HG02840 (cell line): Measurements from ENCODE around the gene TBCA.

ENCODE experiments used
- ATAC-seq: cut with Tn5 transposase; IDR thresholded peaks from one replicate; pipeline ENCODE4 v1.9.1; 2021; ENCODE audit warnings: mild to moderate bottlenecking, moderate library complexity, moderate number of reproducible peaks; ENCODE audit not compliant: unreplicated experiment, low FRiP score

TBCA gene, protein sequence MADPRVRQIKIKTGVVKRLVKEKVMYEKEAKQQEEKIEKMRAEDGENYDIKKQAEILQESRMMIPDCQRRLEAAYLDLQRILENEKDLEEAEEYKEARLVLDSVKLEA

DNA sequence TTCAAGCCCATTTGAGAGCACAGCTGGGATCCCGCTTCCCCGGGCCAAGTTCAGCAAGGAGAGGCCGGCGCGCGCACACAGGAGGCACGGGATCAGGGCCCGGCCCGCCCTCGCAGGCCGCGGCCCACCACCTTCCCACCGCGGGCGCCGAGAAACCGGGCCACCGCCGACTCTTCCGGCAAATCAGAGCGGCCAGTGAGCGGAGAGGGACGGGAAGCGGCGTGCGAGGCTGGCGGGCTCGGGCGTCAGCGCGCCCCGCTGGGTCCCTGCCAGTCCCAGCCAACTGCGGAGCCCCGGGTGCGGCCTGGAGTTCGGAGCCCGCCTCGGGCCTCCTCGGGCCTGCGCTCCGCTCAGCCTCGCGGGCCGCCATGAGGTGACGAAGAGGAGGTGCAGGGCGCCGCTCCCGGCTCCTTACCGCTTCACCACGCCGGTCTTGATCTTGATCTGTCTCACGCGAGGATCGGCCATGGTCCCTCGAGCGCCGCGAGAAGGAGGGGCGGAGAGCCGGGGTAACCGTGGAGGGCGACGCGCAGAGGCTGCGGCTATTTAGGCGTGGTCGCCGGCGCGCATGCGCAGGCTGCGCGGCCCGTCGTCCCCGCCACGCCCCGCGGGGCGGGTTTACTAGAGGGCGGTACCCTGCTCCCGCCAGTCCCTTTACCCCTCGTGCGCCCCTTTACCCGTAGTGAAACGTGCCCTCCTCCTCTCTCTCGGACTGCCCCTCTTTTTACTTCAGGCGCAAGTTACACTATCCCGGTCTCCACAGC lies at the start of gene TBCA:
TSS of gene TBCA (minus strand) at position 550 of the 764 bp plus-strand sequence. CDS start at position 468, 82 bp downstream.
- peak; percentile 93 for ATAC-seq

DNA sequence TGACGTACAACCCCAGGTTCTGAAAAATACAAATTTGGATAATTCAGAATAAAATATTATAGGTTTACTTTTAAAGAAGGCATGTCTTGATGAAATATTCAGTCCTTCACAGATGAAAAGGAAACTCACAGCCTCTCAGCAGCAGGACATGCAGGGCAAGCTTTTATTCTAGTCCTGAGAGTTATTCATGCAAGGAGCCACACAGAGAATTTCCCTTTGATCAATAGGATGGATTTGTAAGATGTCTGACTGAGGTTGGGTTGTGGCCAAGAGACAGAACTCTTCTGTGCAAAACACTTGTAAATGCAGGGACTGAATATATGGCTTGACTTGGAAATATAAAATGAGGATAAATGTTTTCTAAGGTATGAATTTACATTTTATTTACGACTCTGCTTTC lies 48.8 kb upstream of the TBCA start:
- no peak for ATAC-seq

DNA sequence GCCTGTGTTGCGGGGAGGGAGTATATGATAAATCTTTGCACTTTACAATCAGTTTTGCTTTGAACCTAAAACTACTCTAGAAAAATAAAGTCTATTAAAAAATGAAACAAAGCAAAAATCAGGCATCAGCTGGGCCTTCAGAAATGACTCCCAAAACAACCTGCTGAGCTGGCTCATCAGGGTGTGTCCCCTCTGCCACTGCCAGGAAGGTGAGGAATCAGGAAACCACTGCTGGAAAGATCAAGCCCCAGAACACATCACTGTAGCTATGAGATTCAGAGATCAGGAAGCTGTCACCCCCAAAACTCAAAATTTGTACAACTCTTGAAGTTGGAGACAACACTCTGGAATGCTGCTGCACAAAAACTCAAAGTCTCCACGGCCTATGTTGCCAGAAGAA lies 40.5 kb upstream of the TBCA start:
- no peak for ATAC-seq

DNA sequence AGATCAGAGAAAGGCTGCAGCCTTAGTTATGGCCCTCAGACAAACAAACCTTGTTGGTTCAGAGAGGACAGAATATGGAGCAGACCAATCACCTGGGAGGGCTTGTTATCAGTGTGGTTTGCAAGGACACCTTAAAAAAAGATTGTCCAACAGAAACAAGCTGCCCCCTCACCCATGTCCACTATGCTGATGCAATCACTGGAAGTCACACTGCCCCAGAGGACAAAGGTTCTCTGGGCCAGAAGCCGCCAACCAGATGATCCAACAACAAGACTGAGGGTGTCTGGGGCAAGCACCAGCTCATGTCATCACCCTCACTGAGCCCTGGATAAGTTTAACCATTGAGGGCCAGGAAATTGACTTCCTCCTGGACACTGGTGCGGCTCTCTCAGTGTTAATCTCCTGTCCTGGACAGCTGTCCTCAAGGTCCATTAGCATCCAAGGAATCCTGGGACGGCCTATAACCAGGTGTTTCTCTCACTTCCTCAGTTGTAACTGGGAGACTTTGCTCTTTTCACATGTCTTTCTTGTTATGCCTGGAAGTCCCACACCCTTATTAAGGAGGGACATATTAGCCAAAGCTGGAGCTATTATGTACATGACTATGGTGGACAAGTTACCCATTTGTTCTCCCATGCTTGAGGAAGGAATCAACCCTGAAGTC lies 36.9 kb upstream of the TBCA start:
- no peak for ATAC-seq

DNA sequence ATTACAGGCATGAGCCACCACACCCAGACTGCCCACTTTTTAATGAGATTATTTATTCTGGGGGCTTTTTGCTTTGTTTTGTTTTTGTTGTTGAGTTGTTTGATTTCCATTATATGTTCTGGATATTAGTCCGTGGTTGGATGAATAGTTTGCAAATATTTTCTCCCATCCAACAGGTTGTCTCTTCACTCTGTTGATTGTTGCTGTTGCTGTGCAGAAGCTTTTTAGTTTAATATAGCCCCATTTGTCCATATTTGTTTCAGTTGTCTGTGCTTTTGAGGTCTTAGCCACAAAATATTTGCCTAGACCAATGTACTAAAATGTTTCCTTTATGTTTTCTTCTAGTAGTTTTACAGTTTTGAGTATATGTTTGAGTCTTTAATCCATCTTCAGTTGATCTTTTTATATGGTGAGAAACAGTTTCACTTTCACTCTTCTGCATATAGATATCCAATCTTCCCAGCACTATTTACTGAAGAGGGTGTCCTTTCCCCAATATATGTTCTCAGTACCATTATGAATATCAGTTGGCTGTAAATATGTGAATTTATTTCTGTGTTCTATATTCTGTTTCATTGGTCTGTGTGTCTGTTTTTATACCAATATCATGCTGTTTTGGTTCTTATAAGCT lies 30.2 kb upstream of the TBCA start:
- no peak for ATAC-seq

DNA sequence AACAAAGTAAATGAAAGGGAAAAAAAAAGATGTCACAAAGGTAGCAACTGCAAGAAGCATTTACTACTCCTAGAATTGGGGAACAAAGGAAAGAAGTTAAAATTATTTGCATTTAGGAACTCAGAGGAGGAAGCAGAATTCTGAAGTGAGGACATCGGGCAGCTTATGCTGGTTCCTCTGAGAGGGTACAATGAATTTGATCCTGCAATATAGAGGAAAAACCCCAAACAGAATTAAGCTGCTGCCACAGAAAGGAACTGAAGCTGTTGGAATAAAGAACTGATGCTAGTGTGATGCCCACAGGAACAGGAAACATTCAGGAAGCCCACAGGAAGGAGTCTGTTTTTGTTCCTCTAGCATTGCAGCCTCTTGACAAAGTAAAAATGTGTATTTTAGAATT lies 22.3 kb upstream of the TBCA start:
- no peak for ATAC-seq

DNA sequence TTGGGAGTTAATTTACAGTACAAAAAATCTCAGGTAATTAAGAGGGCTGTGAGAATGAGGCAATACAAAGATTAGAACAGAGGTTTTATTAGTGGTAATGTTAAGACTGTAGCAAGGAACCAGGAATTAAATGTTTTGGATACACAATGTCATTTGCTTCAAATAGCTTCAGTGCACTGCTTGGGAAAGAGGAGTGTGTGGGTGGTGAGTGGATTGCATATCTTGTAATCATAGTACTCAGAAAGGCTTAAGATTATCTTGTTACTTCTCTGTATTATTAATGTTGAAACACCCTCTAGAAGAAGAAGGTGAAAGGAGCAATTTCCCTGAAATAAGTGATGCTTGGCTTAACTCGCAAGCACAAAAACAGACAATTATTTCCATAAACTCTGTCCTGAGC lies 21.0 kb upstream of the TBCA start:
- no peak for ATAC-seq

DNA sequence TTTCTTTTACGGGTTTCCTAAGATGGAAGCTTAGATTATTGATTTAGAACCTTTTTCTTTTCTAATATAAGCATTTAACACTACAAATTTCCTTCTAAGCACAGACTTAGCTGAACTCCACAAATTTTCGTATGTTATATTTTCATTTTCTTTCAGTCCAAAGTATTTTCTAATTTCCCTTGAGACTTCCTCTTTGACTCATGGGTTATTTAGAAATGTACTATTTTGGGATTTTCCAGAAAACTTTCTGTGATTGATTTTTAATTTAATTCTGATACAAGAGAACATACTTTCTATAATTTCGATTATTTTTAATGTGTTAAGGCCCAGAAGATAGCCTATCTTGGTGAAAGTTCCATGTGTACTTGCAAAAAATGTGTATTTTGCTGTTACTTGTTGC lies 19.7 kb upstream of the TBCA start:
- ATAC-seq, result no peak

DNA sequence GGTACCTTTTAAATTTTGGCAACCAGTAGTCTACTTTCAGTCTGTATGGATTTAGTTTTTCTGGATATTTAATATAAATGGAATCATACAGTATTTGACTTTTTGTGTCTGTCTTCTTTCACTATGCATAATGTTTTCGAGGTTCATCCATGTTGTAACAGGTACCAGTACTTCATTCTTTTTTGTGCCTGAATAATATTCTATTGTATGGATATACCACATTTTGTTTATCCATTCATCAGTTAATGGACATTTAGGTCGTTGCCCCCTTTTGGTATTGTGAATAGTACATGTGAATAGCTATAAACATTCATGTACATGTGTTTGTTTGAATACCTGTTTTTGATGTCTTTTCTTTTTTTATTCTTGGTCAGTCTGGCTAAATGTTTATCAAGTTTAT lies 19.1 kb upstream of the TBCA start:
- no peak for ATAC-seq

DNA sequence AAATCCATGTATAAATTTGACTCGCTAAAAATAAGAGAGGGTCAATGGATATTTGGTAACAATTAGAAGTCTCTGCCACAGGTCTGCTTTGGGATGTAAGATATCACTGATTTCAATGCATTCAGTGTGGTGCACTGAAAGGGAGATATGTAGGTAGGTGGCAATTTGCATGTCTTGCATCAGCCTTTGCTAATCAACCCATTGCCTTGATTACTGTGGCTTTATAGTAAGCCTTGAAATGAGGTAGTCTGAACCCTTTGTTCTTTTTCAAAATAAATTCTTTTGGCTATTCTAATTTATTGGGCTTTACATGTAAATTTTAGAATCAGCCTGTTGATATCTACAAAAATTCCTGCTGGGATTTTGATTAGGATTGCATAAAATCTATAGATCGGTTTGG lies 15.8 kb upstream of the TBCA start:
- no peak for ATAC-seq

DNA sequence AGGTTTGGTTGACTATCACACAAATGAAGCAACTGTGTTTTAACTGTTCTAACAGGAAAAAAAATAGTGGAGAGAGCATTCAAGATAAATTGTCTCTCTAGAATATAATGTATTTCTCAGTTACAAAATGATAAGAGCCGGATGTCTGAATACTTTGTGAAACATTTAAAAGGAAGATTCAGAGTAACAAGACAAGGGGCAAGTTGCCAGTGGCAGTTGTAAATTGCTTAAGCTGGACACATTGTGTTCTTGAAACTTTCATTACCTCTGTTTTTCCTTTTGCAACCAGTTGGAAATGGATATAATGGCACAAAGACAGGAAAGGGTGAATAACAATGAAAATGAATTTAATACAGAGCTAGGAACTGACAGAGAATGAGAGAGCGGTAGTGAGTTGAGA lies 15.2 kb upstream of the TBCA start:
- ATAC-seq, result no peak

DNA sequence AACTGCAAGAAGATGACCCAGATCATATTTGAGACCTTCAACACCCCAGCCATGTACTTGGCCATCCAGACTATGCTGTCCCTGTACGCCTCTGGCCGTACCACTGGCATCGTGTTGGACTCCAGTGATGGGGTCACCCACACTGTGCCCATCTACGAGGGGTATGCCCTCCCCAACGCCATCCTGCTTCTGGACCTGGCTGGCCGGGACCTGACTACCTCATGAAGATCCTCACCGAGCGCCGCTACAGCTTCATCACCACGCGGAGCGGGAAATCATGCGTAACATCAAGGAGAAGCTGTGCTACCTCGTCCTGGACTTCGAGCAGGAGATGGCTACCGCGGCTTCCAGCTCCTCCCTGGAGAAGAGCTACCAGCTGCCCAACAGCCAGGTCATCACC lies 9.1 kb upstream of the TBCA start:
- no peak for ATAC-seq

DNA sequence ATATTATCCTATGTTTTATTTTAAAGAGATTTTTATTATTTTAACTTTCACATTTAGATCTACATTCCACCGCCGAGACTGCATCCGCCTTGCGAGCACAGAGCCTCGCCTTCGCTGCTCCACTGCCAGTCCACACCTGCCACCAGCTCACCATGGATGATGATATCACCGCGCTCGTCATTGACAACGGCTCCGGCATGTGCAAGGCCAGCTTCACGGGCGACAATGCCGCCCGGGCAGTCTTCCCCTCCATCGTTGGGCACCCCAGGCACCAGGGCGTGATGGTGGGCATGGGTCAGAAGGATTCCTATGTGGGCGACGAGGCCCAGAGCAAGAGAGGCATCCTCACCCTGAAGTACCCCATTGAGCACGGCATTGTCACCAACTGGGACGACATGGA lies 8.6 kb upstream of the TBCA start:
- ATAC-seq, result no peak

DNA sequence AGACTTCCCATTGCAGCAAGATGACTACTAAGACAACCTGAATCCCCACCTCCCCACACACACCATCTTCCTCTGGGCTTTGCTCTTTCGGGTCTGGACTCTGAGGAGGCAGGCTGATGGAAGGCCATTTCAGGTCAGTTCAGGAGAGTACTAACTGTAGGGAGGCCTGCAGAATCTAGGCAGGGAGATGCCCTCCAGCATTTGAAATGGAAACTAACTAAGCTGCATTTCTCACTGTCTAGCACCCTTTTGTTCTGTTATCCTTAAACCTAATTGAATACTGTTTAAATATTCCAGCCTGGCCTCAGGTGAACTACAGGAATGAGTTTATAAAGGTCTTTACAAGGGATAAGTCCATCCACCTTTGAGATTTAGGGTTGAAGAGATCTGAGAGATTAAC lies 4.9 kb upstream of the TBCA start:
- ATAC-seq, result no peak

DNA sequence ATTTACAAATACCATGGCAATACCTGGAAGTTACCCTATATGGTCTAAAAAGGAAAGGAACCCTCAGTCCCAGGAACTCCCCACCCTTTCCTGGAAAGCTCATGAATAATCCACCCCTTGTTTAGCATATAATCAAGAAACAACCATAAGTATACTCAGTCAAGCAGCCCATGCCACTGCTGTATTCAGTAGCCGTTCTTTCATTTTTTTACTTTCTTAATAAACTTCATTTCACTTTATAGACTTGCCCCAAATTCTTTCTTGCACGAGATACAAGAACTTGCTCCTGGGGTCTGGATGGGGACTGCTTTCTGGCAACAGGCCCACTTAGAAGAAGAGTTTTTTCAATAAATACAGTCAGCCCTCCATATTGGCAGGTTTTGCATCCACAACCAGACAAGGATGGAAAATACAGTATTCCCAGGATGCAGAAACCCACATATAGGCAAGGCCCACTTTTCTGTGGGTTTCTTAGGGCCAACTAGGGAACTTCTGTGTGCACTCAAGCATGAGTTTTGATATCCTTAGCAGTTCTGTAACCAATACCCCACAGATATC lies 2.8 kb upstream of the TBCA start:
- no peak for ATAC-seq

DNA sequence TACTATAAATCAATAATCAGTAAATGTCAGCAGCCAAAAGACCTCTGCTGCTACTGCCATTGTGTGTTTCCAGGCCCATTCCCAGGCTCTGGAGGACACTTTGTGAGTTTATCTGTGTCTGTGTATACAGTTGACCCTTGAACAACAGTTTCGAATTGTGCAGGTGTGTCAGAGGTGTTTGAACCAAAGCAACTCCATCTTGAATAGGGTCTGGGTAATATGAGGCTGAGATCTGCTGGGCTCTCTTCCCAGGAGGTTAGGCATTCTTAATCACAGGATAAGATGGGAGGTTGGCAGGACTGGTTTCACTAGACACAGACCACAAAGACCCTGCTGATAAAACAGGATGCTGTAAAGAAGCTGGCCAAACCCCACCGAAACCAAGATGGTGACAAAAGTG lies 2.3 kb upstream of the TBCA start:
- ATAC-seq, result no peak

DNA sequence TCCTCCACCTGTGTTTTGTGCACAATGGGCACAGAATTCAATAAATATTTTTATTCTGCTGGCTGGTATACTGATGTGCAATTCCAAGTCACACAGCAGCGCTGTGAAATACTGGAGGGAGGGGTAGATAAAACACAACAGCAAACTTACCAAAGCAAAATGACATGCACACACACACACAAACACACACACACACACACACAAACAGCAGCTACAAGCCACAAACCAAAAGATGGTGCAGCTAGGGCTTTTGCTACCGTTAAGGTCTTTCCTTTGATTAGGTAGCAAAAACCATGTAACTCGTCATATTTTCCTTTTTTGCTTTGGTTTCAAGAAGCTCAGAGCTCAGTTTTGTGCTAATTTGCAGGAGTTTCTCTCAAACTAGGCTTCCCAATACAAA lies 1.8 kb upstream of the TBCA start:
- no peak for ATAC-seq

DNA sequence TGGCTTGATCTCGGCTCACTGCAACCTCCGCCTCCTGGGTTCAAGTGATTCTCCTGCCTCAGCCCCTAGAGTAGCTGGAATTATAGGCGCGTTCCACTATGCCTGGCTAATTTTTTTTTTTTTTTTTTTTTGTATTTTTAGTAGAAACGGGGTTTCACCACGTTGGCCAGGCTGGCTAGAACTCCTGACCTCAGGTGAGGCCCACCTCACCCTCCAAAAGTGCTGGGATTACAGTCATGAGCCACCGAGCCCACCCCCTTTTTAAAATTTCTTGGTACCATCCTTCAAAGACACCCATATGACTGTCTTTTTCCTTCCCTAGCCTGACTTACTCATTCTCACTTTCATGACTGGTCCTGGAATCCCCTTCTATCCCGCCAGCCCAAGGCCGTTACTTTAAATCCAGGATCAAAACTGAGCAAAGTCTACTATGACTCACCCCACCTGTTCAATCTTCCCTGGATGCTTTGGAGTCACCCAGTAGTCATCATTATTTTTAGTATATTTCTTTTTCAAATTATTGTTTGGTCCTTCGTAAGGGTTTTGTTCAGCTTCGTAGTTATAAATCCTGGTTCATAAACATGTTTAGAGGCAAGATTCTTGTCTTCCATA lies 1.2 kb upstream of the TBCA start:
- no peak for ATAC-seq

DNA sequence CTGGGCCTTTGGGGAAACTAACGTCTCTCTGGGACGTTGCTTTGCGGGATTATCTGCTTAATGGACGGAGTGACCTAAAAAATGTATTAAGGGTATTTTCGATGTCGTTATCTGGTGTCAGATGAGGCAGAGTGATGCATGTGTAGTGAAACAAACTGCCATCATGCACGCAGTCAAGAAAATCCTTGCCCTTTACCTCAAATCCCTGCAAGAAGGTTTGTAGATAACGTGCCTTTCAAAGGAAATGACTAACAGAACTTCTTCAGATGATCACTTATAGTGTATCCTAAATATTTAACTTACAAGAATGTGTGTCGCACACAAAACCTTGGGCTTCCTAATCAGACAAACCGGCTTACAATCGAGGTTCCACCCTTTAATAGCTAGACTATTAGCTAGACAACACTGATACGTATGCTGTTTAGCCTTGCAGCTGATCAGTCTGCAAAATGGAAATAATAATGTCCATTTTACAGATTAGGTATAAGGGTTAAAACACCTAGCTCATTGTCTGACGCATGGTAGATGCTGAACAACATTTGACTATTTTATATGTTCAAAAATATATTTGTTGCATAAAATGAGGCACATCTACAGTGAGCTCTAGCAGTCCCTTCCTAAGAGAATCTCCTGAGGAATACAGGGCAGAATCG lies 541 bp upstream of the TBCA start:
- peak; percentile 3 for ATAC-seq
